GM04503 (cell line): ENCODE data around the gene ZNHIT6.

Experiments
- DNase-seq: peaks from one replicate; pipeline ENCODE4 v3.0.0-alpha.2; 2012; ENCODE audit warnings: low read depth

ZNHIT6 gene

GRCh38 chr1:85616736-85617135 is 91.5 kb downstream of the ZNHIT6 start:
- DNase-seq = no peak

- DNase-seq = no peak
Measured at GRCh38 chr1:85616364-85616705, 91.9 kb downstream of the ZNHIT6 start.

GRCh38 chr1:85615586-85616363 is 92.5 kb downstream of the ZNHIT6 start:
- DNase-seq = no peak

GRCh38 chr1:85612704-85613361 is 95.4 kb downstream of the ZNHIT6 start:
- DNase-seq = peak; percentile 95

GRCh38 chr1:85611856-85612255 is 96.4 kb downstream of the ZNHIT6 start:
- DNase-seq = peak; percentile 98

- DNase-seq = peak; percentile 88
Measured at GRCh38 chr1:85611425-85611824, 96.8 kb downstream of the ZNHIT6 start.

- DNase-seq = no peak
Measured at GRCh38 chr1:85609976-85610375, 98.3 kb downstream of the ZNHIT6 start.

- no peak for DNase-seq
Measured at GRCh38 chr1:85608851-85609250, 99.4 kb downstream of the ZNHIT6 start.

- DNase-seq = no peak
Measured at GRCh38 chr1:85607921-85608265, 100.3 kb downstream of the ZNHIT6 start.

GRCh38 chr1:85607126-85607920 is 100.9 kb downstream of the ZNHIT6 start:
- DNase-seq = peak; percentile 100

GRCh38 chr1:85606414-85606800 is 101.8 kb downstream of the ZNHIT6 start:
- no peak for DNase-seq

- DNase-seq = no peak
Measured at GRCh38 chr1:85605484-85606413, 102.5 kb downstream of the ZNHIT6 start.

- no peak for DNase-seq
Measured at GRCh38 chr1:85604298-85604997, 103.8 kb downstream of the ZNHIT6 start.

GRCh38 chr1:85603086-85603880 is 105.0 kb downstream of the ZNHIT6 start:
- no peak for DNase-seq

GRCh38 chr1:85602571-85602970 is 105.7 kb downstream of the ZNHIT6 start:
- no peak for DNase-seq

- DNase-seq = no peak
Measured at GRCh38 chr1:85601901-85602300, 106.3 kb downstream of the ZNHIT6 start.

- DNase-seq = no peak
Measured at GRCh38 chr1:85599681-85600080, 108.6 kb downstream of the ZNHIT6 start.
